HL-60 (cell line): ENCODE data around the gene LCOR.

Source experiments
- DNase-seq, 2 experiments: peaks; one replicate each; pipeline ENCODE4 v3.0.0-alpha.2; 2010 to 2020; ENCODE audit warnings: low read depth in 1 of 2, low spot score in 1 of 2
- H3K27ac ChIP-seq: fragments of 250-450 bp; sonication (Bioruptor Pico); replicated peaks from 2 replicates; pipeline ENCODE4 v1.5.1; 2020; ENCODE audit warnings: mild to moderate bottlenecking, moderate library complexity
- H3K27me3 ChIP-seq: fragments of 250-450 bp; sonication (Bioruptor Pico); 2 replicates; pipeline ENCODE4 v1.5.1; 2021; ENCODE audit warnings: mild to moderate bottlenecking, moderate library complexity; ENCODE audit not compliant: insufficient read depth, poor library complexity, severe bottlenecking
- H3K4me3 ChIP-seq: replicated peaks from 2 replicates; pipeline ENCODE4 v1.5.1; 2011; ENCODE audit warnings: mild to moderate bottlenecking, control low read depth, low read length; ENCODE audit not compliant: insufficient read depth
- GABPA ChIP-seq: IDR thresholded peaks from 2 replicates; pipeline ENCODE4 v1.6.1; 2012; ENCODE audit warnings: low read depth
- POLR2AphosphoS5 ChIP-seq: IDR thresholded peaks from 2 replicates; pipeline ENCODE4 v1.6.1; 2012; ENCODE audit warnings: low read depth
- SPI1 ChIP-seq: IDR thresholded peaks from 2 replicates; pipeline ENCODE4 v1.6.1; 2012; ENCODE audit warnings: low read depth, mild to moderate bottlenecking, borderline replicate concordance
- TF ChIP-seq, protein P1 (sequence below): IDR thresholded peaks from 2 replicates; pipeline ENCODE4 v1.6.1; 2012; ENCODE audit warnings: low read depth; ENCODE audit not compliant: insufficient replicate concordance
- TF ChIP-seq, protein P2 (sequence below): IDR thresholded peaks from one replicate; pipeline ENCODE4 v1.5.1; 2011; ENCODE audit warnings: low read length, control low read depth, inconsistent platforms; ENCODE audit not compliant: insufficient read depth

LCOR gene

DNA sequence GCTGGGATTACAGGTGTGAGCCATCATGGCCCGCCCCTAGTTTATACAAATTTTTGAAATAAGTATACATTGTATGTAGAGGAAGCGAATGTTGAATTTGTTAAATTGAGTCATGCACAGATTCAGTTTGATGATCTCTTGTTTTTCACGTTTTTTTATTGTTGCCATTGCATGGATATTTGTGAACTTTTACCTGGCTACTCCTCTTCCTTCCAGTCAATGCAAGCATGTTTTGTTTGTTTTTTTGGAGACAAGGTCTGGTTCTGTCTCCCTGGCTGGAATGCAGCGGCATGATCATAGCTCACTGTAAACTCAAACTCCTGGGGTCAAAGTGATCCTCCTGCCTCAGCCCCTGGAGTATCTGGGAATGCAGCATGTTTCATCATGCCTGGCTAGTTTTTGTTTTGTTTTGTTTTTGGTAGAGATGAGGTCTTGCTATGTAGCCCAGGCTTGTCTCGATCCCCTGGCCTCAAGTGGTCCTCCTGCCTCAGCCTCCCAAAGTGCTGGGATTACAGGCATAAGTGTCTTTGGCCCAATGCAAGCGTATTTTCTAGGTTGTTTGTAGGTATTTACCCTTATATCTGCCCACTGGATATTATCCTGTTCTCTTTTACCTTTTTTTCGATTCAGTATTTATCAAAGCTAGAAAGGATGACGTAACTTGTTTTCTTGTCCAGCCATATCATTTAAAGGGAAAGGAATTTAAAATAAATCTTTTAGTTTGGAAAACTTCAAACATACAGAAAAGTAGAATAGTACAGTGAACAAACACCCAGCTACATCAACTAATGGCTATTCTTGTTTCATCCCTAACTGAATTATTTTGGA is 11.0 kb downstream of the LCOR start:
- TF ChIP-seq, protein P1, sequence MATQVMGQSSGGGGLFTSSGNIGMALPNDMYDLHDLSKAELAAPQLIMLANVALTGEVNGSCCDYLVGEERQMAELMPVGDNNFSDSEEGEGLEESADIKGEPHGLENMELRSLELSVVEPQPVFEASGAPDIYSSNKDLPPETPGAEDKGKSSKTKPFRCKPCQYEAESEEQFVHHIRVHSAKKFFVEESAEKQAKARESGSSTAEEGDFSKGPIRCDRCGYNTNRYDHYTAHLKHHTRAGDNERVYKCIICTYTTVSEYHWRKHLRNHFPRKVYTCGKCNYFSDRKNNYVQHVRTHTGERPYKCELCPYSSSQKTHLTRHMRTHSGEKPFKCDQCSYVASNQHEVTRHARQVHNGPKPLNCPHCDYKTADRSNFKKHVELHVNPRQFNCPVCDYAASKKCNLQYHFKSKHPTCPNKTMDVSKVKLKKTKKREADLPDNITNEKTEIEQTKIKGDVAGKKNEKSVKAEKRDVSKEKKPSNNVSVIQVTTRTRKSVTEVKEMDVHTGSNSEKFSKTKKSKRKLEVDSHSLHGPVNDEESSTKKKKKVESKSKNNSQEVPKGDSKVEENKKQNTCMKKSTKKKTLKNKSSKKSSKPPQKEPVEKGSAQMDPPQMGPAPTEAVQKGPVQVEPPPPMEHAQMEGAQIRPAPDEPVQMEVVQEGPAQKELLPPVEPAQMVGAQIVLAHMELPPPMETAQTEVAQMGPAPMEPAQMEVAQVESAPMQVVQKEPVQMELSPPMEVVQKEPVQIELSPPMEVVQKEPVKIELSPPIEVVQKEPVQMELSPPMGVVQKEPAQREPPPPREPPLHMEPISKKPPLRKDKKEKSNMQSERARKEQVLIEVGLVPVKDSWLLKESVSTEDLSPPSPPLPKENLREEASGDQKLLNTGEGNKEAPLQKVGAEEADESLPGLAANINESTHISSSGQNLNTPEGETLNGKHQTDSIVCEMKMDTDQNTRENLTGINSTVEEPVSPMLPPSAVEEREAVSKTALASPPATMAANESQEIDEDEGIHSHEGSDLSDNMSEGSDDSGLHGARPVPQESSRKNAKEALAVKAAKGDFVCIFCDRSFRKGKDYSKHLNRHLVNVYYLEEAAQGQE, result no peak
- H3K27me3 ChIP-seq, result no peaks in the 10 kb centered on the region
- H3K27ac ChIP-seq, result no peak overlapping the region
- H3K4me3 ChIP-seq, result no peak overlapping the region
- DNase-seq, result no peak

DNA sequence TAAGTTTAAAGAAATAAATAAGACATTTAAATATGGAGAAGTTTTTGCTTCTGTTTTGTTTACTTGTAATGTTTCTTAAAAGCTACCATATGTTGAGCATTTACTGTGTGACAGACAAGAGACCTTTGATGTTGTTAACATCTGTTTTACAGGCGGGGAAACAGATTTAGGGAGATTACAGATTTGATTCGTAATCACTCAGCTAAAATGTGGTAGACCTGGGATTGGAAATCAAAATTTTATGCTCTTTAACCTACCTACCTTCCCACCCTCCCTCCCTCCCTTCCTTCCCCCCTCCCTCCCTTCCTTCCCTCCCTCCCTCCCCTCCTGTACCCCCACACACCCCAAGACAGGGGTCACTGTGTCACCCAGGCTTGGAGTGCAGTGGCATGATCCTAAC is 11.7 kb downstream of the LCOR start:
- no peak overlapping the region for H3K27ac ChIP-seq
- DNase-seq, result no peak

DNA sequence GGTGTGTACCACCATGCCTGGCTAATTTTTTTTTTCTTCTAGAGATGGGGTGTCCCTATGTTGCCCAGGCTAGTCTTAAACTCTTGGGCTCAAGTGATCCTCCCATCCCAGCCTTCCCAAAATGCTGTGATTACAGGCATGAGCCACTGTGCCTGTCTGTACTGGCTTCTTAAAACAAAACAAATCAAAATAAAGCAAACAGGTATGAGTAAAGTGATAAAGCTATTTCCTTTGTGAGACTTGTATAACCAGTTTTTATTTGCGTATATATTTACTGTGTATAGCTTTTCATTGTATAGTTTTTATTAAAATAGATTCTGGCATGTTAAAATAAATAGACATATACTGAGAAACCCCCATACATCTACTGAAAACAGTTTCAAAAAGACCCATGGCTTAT is 14.3 kb downstream of the LCOR start:
- DNase-seq, result no peak
- no peaks in the 10 kb centered on the region for H3K27me3 ChIP-seq
- no peak for TF ChIP-seq POLR2AphosphoS5
- TF ChIP-seq, protein P2, sequence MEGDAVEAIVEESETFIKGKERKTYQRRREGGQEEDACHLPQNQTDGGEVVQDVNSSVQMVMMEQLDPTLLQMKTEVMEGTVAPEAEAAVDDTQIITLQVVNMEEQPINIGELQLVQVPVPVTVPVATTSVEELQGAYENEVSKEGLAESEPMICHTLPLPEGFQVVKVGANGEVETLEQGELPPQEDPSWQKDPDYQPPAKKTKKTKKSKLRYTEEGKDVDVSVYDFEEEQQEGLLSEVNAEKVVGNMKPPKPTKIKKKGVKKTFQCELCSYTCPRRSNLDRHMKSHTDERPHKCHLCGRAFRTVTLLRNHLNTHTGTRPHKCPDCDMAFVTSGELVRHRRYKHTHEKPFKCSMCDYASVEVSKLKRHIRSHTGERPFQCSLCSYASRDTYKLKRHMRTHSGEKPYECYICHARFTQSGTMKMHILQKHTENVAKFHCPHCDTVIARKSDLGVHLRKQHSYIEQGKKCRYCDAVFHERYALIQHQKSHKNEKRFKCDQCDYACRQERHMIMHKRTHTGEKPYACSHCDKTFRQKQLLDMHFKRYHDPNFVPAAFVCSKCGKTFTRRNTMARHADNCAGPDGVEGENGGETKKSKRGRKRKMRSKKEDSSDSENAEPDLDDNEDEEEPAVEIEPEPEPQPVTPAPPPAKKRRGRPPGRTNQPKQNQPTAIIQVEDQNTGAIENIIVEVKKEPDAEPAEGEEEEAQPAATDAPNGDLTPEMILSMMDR, result no peak
- no peak for TF ChIP-seq GABPA
- no peak for TF ChIP-seq SPI1
- TF ChIP-seq, protein P1, result no peak

More for the DNA sequence above, 11.7 kb downstream of the LCOR start:
- Histone ChIP-seq H3K4me3 (no peak overlapping the region), H3K27me3 (no peaks in the 10 kb centered on the region)
- TF ChIP-seq, protein P2, result no peak
- TF ChIP-seq GABPA, result no peak
- TF ChIP-seq POLR2AphosphoS5, result no peak
- TF ChIP-seq, protein P1, result no peak
- TF ChIP-seq SPI1, result no peak

More for the DNA sequence above, 14.3 kb downstream of the LCOR start:
- H3K27ac ChIP-seq, result no peak overlapping the region
- no peak overlapping the region for H3K4me3 ChIP-seq
